Raji (cell line): ENCODE results near the gene NAV3.

Experiments used
- POLR2A ChIP-seq: IDR thresholded peaks from 2 replicates; pipeline ENCODE4 v1.6.1; 2011; ENCODE audit warnings: low read depth, low read length, control low read depth; ENCODE audit not compliant: insufficient read depth

The NAV3 gene

GRCh38 chr12:78120866-78121560 is 290.3 kb downstream of the NAV3 start:
- no peak for TF ChIP-seq POLR2A

DNA sequence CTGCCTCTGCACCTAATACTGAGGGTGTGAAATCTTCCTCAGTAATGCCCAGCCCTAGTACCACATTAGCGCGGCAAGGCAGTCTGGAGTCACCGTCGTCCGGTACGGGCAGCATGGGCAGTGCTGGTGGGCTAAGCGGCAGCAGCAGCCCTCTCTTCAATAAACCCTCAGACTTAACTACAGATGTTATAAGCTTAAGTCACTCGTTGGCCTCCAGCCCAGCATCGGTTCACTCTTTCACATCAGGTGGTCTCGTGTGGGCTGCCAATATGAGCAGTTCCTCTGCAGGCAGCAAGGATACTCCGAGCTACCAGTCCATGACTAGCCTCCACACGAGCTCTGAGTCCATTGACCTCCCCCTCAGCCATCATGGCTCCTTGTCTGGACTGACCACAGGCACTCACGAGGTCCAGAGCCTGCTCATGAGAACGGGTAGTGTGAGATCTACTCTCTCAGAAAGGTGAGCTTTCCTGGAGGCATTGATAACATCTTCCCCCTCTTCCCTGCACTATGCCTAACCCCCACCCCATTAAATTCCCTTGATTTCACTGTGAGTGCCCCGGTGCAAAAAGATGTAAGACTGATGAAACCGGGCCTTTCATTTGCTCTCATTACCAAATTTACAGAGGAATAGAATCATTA is 291.4 kb downstream of the NAV3 start:
- TF ChIP-seq POLR2A: no peak

DNA sequence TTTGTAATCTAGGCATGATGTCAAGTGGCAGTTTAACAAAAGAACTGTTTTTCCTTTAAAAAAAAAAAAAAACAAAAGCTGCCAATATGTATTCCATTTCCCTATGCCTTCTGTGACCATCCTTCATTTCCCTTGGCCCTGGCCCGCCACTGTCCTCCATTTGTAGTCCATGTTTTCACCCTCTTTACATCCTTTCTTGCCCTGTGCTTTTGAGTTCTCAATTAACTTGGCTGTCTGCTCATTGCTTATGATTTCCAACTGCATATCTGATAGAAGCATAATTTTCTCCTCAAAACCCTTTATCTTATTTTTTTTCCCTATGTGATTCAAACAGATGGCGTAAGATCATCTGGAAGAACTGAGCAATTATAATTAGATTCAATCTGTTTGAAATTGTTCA is 297.5 kb downstream of the NAV3 start:
- TF ChIP-seq POLR2A: no peak

GRCh38 chr12:78143717-78144116 is 313.0 kb downstream of the NAV3 start:
- TF ChIP-seq POLR2A: no peak

- no peak for TF ChIP-seq POLR2A
Observed at GRCh38 chr12:78145398-78145797, 314.7 kb downstream of the NAV3 start.

DNA sequence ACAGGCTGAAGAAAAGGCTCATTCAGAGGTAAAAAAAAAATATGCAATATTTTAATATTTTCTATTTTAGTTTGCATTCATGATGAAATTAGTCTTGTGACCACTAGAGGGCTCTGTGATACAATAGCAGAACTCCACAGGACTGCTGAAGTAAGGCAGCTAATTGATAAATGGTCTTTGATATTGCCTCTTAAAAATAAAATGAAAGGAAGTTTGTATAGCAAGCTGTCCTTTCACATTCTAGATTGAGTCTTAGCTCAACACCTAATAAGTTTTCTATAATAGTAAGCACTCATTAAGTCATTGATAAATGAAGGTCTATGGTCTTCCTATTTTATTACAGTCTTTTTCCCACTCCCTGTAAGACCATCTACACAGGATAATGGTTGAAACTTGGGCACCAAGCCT is 315.7 kb downstream of the NAV3 start:
- TF ChIP-seq POLR2A: no peak

DNA sequence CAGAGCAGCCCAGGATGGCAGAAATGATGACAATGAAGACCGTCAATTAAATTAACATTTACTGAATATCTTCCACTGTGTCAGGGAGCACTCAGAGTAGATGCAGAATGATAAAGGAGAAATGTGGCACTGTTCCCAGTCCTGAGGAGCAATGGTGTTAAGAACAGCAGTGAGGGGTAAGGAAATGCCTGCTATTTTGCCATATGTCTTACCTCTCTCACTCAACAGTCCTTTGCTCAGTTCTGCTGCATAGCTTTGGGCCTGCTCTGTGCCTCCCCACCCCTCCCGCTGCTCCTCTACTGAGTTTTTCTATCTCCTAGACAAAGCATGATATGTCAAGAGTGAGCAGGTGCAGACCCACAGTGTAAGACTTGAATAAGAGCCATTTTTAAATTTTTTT is 318.8 kb downstream of the NAV3 start:
- no peak for TF ChIP-seq POLR2A

- no peak for TF ChIP-seq POLR2A
Observed at GRCh38 chr12:78155546-78155945, 324.9 kb downstream of the NAV3 start.

GRCh38 chr12:78156751-78157150 is 326.1 kb downstream of the NAV3 start:
- TF ChIP-seq POLR2A: no peak

- no peak for TF ChIP-seq POLR2A
Observed at GRCh38 chr12:78157199-78157598, 326.5 kb downstream of the NAV3 start.

DNA sequence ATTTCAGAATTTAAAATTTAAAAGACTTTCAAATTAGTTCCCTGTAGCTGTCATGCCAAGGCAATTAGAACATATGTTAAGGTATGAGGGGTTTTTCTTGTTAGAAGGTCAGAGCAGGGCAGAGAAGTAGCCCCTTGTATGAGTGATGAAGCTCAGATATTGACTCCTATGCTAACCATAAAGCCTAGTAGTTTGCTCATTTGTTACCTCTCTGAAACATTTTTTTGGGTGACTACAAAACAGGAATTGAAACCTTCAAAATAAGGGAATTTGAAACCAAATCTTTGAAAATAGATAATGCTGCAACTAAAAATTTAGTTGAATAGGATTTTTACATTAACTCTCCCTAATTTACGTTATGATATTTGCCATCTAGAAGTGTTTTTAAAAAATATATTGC is 333.5 kb downstream of the NAV3 start:
- no peak for TF ChIP-seq POLR2A

GRCh38 chr12:78167510-78167909 is 336.8 kb downstream of the NAV3 start:
- no peak for TF ChIP-seq POLR2A

DNA sequence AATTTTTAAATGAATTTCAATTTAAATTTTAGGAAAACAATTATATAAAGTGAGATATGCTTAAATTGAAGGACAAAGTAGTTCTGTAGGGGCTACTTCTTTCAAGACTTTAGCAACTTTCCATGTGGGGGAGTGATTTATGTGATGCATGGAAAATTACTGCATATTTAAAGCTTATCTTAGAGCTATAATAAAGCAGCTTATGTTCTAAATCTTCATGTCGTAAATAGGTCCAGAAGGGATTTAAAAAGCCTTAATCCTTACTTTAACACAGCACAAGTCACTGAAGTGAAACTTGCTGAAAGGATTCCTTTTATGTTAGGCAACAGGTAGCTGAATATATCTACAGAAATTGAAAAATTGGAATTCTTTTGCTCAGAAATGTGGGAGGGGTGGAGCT is 340.4 kb downstream of the NAV3 start:
- no peak for TF ChIP-seq POLR2A

GRCh38 chr12:78176643-78177042 is 345.9 kb downstream of the NAV3 start:
- TF ChIP-seq POLR2A: no peak

GRCh38 chr12:78177298-78177697 is 346.6 kb downstream of the NAV3 start:
- TF ChIP-seq POLR2A: no peak

DNA sequence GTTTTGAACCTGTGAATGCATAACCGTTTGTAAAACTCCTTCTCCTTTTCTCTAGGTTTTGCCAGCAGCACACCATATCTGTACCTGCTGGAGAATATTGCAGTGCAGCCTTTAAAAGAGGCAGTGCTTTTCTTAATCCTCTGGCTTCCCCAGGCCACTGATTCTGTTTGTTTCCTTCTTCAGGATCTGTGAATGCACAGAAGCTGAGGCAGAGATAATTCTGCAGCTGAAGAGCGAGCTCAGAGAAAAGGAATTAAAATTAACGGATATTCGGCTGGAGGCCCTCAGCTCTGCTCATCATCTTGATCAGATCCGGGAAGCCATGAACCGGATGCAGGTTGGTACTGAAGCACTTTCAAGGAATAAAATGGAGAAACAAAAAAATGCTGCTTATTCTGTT is 348.7 kb downstream of the NAV3 start:
- TF ChIP-seq POLR2A: no peak
